HEK293 (cell line): ENCODE data around the gene NMS.

Source experiments
- CTCF ChIA-PET: fragments of 350-600 bp; formaldehyde crosslinking; extraction: SDS; loops from one replicate; lab custom pipeline; 2021; ENCODE audit warnings: antibody characterized with exemption; lab: Yijun Ruan, JAX
- POLR2A ChIA-PET: fragments of 300-600 bp; formaldehyde crosslinking; extraction: SDS; loops from one replicate; lab custom pipeline; 2020; ENCODE audit warnings: antibody characterized with exemption, inconsistent platforms; lab: Yijun Ruan, JAX
- H3K27ac ChIP-seq: fragments of 200-500 bp; sonication (Bioruptor generic); 2 replicates; pipeline ENCODE4 v1.5.1; 2014; ENCODE audit warnings: low read depth, low read length, control low read depth, inconsistent platforms; ENCODE audit errors: extremely low read depth
- H3K36me3 ChIP-seq, 2 experiments: fragments of 200-500 bp in 1 of 2; sonication (Bioruptor generic) in 1 of 2; 1 replicate in 1 of 2; 2 replicates in 1 of 2; pipeline ENCODE4 v1.5.1; 2014 to 2017; ENCODE audit warnings: inconsistent platforms in 2 of 2, low read length in 2 of 2; ENCODE audit not compliant: control insufficient read depth in 2 of 2, insufficient read depth in 1 of 2
- H3K4me1 ChIP-seq: fragments of 200-500 bp; sonication (Bioruptor generic); 2 replicates; pipeline ENCODE4 v1.5.1; 2014; ENCODE audit warnings: mild to moderate bottlenecking, low read length, inconsistent platforms; ENCODE audit not compliant: control insufficient read depth, insufficient read depth
- H3K4me3 ChIP-seq: 2 replicates; pipeline ENCODE4 v1.5.1; 2011; ENCODE audit warnings: low read depth, mild to moderate bottlenecking, control low read depth, low read length, moderate library complexity
- H3K9me3 ChIP-seq: fragments of 200-500 bp; sonication (Bioruptor generic); 2 replicates; pipeline ENCODE4 v1.5.1; 2014; ENCODE audit warnings: low read depth, low read length, inconsistent platforms; ENCODE audit not compliant: control insufficient read depth, insufficient read depth
- BCL11A ChIP-seq: fragments of 450-650 bp; formaldehyde crosslinking; IDR thresholded peaks from 2 replicates; pipeline ENCODE4 v1.5.1; 2016; ENCODE audit warnings: low read depth, missing biosample characterization, missing genetic modification characterization
- CTCF ChIP-seq: fragments of 450-650 bp; formaldehyde crosslinking; IDR thresholded peaks from 2 replicates; pipeline ENCODE4 v1.5.1; 2016; ENCODE audit warnings: missing biosample characterization, missing genetic modification characterization
- KLF17 ChIP-seq: fragments of 450-650 bp; formaldehyde crosslinking; IDR thresholded peaks from 2 replicates; pipeline ENCODE4 v1.5.1; 2016; ENCODE audit warnings: missing biosample characterization, missing genetic modification characterization
- MZF1 ChIP-seq: fragments of 450-650 bp; formaldehyde crosslinking; IDR thresholded peaks from 2 replicates; pipeline ENCODE4 v1.5.1; 2017; ENCODE audit warnings: missing biosample characterization, missing genetic modification characterization, borderline replicate concordance
- ZBTB21 ChIP-seq: fragments of 450-650 bp; formaldehyde crosslinking; IDR thresholded peaks from 2 replicates; pipeline ENCODE4 v1.5.1; 2017; ENCODE audit warnings: missing biosample characterization, missing genetic modification characterization
- ZBTB6 ChIP-seq: fragments of 450-650 bp; formaldehyde crosslinking; IDR thresholded peaks from 2 replicates; pipeline ENCODE4 v1.5.1; 2017; ENCODE audit warnings: missing biosample characterization, missing genetic modification characterization
- ZEB2 ChIP-seq: fragments of 450-650 bp; formaldehyde crosslinking; IDR thresholded peaks from 2 replicates; pipeline ENCODE4 v1.5.1; 2016; ENCODE audit warnings: missing biosample characterization, missing genetic modification characterization
- ZNF10 ChIP-seq: fragments of 450-650 bp; formaldehyde crosslinking; IDR thresholded peaks from 2 replicates; pipeline ENCODE4 v1.5.1; 2017; ENCODE audit warnings: missing biosample characterization, missing genetic modification characterization
- ZNF121 ChIP-seq: fragments of 450-650 bp; formaldehyde crosslinking; IDR thresholded peaks from 2 replicates; pipeline ENCODE4 v1.5.1; 2016; ENCODE audit warnings: missing biosample characterization, missing genetic modification characterization
- ZNF148 ChIP-seq: fragments of 450-650 bp; formaldehyde crosslinking; IDR thresholded peaks from 2 replicates; pipeline ENCODE4 v1.5.0; 2017; ENCODE audit warnings: missing biosample characterization, missing genetic modification characterization, borderline replicate concordance
- ZNF2 ChIP-seq: fragments of 450-650 bp; formaldehyde crosslinking; IDR thresholded peaks from 2 replicates; pipeline ENCODE4 v1.5.1; 2016; ENCODE audit warnings: missing biosample characterization, missing genetic modification characterization
- ZNF211 ChIP-seq: fragments of 450-650 bp; formaldehyde crosslinking; IDR thresholded peaks from 2 replicates; pipeline ENCODE4 v1.5.1; 2016; ENCODE audit warnings: low read depth, missing biosample characterization, missing genetic modification characterization
- ZNF23 ChIP-seq: fragments of 450-650 bp; formaldehyde crosslinking; IDR thresholded peaks from 2 replicates; pipeline ENCODE4 v1.5.1; 2016; ENCODE audit warnings: missing biosample characterization, missing genetic modification characterization, borderline replicate concordance
- ZNF24 ChIP-seq: fragments of 450-650 bp; formaldehyde crosslinking; IDR thresholded peaks from 2 replicates; pipeline ENCODE4 v1.5.1; 2016; ENCODE audit warnings: missing biosample characterization, missing genetic modification characterization
- ZNF280D ChIP-seq: fragments of 450-650 bp; formaldehyde crosslinking; IDR thresholded peaks from 2 replicates; pipeline ENCODE4 v1.5.1; 2016; ENCODE audit warnings: missing biosample characterization, missing genetic modification characterization
- ZNF324 ChIP-seq: fragments of 450-650 bp; formaldehyde crosslinking; IDR thresholded peaks from 2 replicates; pipeline ENCODE4 v1.5.1; 2016; ENCODE audit warnings: missing biosample characterization, missing genetic modification characterization
- ZNF600 ChIP-seq: fragments of 450-650 bp; formaldehyde crosslinking; IDR thresholded peaks from 2 replicates; pipeline ENCODE4 v1.5.1; 2016; ENCODE audit warnings: missing biosample characterization, missing genetic modification characterization
- ZNF654 ChIP-seq: fragments of 450-650 bp; formaldehyde crosslinking; IDR thresholded peaks from 2 replicates; pipeline ENCODE4 v1.5.1; 2016; ENCODE audit warnings: low read depth, missing biosample characterization, missing genetic modification characterization
- ZNF670 ChIP-seq: fragments of 450-650 bp; formaldehyde crosslinking; IDR thresholded peaks from 2 replicates; pipeline ENCODE4 v1.5.1; 2016; ENCODE audit warnings: missing biosample characterization, missing genetic modification characterization, low read depth
- ZNF776 ChIP-seq: fragments of 450-650 bp; formaldehyde crosslinking; IDR thresholded peaks from 2 replicates; pipeline ENCODE4 v1.5.0; 2017; ENCODE audit warnings: missing biosample characterization, missing genetic modification characterization, borderline replicate concordance
- ZNF830 ChIP-seq: fragments of 450-650 bp; IDR thresholded peaks from 2 replicates; pipeline ENCODE4 v1.5.0; 2018; ENCODE audit warnings: missing biosample characterization, missing genetic modification characterization, low read depth, mild to moderate bottlenecking, moderate library complexity

The NMS gene

GRCh38 chr2:100524331-100524730, 54.0 kb downstream of the NMS start:
- ChIA-PET POLR2A (no interaction called here), CTCF (interaction anchor here (0.7 kb wide), 1 partner anchor 614 kb away, joined by 4 read pairs; no protein-coding TSS in a partner anchor)
- Histone ChIP-seq H3K9me3 (no peaks in the 10 kb centered on the region), H3K4me3 (no peak overlapping the region), H3K27ac (no peak overlapping the region), H3K36me3 (no peaks in the 10 kb centered on the region), H3K4me1 (no peaks in the 10 kb centered on the region)
- TF ChIP-seq KLF17 (tag by site-specific recombination) (no peak), ZNF10 (tag by site-specific recombination) (no peak), ZNF121 (tag by site-specific recombination) (no peak), ZNF324 (tag by site-specific recombination) (no peak), ZNF2 (tag by site-specific recombination) (no peak), ZNF280D (tag by site-specific recombination) (no peak), ZNF670 (tag by site-specific recombination) (no peak), CTCF (tag by site-specific recombination) (no peak), ZNF23 (no peak), ZBTB21 (tag by site-specific recombination) (no peak), BCL11A (tag by site-specific recombination) (no peak), ZNF776 (no peak), ZNF148 (tag by site-specific recombination) (no peak)

GRCh38 chr2:100526868-100527267, 56.6 kb downstream of the NMS start:
- ChIA-PET POLR2A (no interaction called here), CTCF (no interaction called here)
- Histone ChIP-seq H3K4me3 (no peak overlapping the region), H3K9me3 (no peaks in the 10 kb centered on the region), H3K27ac (no peak overlapping the region), H3K36me3 (no peaks in the 10 kb centered on the region), H3K4me1 (no peaks in the 10 kb centered on the region)
- no peak for TF ChIP-seq ZNF211 (tag by site-specific recombination)
- TF ChIP-seq ZEB2: no peak
- no peak for TF ChIP-seq ZNF600 (tag by site-specific recombination)
- no peak for TF ChIP-seq MZF1 (tag by site-specific recombination)
- no peak for TF ChIP-seq ZNF654
- no peak for TF ChIP-seq ZNF24 (tag by site-specific recombination)
- TF ChIP-seq ZBTB6: no peak
- no peak for TF ChIP-seq ZNF830 (tag by site-specific recombination)
